Stimulated activated CD8-positive, alpha-beta memory T cell treated with anti-CD3 and anti-CD28 coated beads, Interleukin-4, amount 100 ng/mL, for 1 hour (primary cell): ENCODE data around the gene MTFR2.

Experiments used
- DNase-seq, 2 donors: peaks; one replicate each; pipeline ENCODE4 v3.0.0-alpha.2; 2020; ENCODE audit warnings: low read depth in 2 of 2, low spot score in 1 of 2

Gene MTFR2

DNA sequence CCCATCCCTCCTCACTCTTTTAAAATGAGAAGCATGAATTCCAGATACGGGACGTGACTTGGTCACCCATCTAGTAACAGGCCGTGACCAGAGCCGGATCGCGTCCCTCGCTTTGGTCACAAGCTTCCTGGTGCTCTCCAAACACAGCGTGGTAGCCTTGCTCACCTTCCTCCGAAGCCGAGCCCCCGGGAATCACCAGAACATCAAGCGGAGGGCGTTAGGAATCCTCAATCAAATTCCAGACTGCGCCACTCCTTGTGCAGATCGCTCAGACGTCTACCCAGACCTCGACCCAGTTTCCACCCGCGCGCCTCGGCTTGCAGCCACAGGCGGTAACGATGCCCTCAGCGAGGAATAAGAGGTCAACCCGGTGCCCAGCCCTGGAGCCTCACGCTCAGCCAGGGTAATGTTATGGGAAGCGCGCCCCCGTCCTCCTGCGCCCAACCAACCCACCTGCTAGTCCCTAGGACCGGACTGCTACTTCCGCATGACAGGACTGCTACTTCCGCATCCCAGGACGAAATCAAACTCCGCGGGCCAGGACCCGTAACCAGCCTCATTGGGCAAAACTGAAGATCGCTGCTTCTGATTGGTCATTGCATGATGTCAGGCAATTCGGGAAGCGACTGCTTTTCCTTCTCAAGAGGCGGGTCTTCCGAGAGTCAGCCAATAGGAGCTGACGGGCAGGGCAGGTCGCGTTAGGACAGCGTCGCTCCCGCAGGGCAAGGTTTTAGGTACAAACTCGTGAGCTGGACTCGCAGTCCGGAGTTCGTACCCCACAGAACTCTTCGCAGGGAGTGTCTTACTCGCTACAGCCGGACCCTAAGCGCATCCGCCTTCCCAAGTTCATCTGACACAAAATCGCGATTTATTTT lies at the start of gene MTFR2:
Gene MTFR2 (minus strand): TSS at position 501 of the 875 bp plus-strand sequence. CDS start 1,212 bp downstream, outside the sequence.
- peak; percentile 63 to 82 for DNase-seq

DNA sequence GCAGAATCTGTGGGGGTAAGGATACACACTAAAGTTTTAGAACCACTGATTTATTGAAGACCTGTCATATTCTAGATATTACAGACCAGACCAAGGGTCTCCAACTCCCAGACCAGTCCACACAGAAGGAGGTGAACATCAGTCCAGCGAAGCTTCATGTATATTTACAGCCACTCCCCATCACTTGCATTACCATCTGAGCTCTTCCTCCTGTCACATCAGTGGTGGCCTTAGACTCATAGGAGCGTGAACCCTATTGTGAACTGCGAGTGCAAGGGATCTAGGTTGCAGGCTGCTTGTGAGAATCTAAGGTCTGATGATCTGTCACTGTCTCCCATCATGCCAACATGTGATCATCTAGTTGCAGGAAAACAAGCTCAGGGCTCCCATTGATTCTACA lies 44.5 kb upstream of the MTFR2 start:
- no peak for DNase-seq

DNA sequence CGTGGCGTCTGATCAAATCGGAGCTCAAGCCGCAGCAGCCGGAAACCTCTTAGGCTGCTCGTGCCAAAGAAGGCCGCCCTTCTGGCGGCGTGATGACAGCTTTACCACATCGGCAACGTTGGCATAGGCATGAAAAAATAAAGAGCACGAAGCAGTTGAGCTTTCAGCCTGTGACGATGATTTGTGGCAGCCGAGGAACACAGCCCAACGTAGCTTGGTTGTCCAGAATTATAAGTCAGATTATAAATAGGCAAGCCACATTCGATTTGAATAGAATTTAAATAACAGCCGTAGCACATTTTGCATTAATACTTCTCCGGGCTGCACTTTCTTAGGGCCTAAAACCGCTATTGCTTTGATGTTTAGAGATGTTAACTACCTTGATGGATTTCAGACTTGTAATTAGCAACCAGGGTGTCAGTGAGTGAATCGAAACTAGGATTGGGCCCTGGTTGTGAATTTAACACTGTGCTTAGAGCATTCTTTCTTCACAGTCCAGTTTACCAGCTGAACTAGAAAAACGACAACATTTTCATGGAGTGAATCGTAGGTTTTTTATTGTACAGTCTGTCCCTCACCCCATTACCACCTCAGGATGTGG lies 40.4 kb upstream of the MTFR2 start:
- DNase-seq: peak; percentile 53 to 67

DNA sequence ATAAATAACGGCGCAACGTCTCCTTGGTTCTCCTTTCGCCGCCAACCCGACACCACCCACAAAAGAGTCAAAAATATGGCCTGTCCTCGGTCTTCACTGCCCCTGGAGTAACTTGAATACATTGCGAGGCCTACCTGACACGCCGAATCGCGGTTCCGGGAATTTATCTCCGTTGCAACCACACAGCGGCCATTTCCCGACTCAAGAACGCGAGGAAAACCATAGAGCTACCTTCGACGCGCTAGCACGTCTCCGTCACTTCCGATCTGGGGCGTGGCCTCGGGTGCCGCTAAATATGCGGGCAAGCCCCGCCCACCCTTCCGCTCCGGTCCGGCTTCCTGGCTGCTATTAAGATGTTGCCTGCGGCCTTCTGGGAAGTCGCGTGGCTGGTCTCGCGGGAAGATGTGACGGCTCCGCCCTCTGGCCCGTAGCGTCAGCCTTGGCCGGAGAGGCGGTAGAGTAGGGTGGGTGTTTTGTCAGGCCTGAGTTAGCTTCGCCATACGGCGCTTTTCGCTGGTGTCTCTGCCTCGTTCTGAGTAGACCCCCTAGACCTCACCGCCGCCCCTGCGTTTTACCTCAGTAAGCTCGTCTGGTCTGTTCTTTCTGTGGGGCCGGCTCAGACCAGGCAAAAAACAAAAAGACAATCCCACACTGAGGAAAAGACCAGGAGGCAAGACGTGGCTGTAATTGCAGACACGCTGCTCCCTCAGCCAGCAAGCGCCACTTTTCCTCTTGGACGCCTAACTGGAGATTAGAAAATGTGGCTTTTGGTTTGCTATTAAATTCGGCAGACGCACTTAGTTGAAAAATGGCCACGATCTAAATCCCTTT lies 39.7 kb upstream of the MTFR2 start, which contains the start of gene BCLAF1:
Gene BCLAF1 (minus strand): TSS at position 268 of the 831 bp plus-strand sequence. CDS start 9,980 bp downstream, outside the sequence.
- peak; percentile 97 to 99 for DNase-seq

DNA sequence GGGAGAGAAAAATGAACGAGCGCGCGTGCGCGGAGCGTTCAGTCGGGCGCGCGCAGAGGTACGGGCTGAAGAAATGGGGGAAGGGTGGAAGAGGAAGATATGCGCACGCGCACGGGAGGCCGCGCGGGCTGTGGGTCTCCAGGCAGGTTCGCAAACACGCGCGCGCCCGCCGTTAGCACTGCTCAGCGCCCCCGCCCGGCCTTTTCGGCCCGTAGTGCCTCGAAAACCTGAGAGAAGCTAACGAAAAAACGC lies 39.1 kb upstream of the MTFR2 start:
- DNase-seq: peak; percentile 87 to 89

DNA sequence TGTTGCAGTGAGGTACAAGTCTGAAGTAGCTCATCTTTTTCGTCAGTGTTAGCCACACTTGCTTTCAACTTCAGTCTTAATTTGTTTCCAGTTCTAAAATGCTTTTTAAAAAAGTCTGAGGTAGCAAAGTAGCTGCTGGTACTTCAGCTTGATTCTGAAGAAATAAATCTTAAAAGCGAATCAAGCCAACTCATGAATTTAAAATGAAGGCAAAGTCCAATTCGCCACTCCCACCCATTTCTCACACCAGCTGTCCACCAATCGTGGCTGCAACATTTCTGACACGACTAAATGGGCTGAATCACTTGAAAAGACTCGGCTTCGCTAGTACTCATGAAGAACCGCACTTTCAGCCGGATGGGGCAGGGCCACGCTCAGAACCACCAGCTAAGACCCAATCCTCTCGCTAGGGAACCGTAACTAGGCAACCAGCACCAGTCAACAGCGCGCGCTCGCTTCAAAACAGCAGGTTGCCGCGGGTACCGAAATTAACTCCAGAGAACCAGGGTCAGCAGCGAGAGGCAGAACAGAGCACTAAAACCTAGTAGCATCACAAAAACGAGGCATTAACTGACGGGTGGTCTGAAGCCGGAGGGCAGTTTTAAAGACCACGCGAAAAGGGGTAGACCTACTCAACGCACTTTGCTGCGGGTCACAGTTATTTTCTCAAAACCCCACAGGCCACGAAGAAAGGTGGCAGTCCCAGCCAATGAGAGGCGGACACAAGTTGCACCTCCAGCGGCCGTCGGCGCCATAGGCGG lies 38.6 kb upstream of the MTFR2 start:
- DNase-seq: peak; percentile 76 to 84

DNA sequence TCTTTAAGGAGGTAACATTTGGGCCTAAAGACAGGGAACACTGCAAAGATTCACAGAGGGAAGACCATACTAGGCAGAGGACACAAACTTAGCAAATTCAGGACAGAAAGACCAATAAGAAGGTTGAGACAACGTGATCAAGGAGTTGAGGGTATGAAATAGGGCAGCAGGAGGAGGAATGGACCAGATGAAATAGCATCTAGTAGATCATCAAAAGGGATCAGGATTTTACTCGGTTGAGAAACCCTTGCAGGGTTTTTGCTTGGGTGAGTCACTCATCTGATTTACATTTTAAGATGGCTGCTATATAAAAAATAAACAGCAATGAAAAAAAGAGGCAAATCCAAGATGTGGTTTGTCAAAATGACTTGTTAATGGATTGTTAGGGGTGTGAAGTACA lies 34.8 kb upstream of the MTFR2 start:
- no peak for DNase-seq

DNA sequence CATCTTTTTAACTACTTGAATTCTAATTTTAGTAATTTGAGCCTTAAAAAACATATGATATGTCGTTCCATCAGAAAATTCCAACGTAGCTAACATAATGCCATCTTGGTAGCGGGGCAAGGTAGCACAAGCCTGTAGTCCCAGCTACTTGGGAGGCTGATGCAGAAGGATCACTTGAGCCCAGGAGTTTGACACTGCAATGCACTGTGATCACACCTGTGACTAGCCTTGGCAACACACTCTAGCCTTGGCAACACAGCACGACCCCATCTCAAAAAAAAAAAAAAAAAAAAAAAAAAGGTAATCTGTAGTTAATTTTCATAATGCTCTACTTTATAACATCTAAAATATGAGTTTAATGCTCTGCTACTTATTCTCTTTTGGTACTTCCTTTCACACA lies 32.8 kb upstream of the MTFR2 start:
- DNase-seq: no peak

DNA sequence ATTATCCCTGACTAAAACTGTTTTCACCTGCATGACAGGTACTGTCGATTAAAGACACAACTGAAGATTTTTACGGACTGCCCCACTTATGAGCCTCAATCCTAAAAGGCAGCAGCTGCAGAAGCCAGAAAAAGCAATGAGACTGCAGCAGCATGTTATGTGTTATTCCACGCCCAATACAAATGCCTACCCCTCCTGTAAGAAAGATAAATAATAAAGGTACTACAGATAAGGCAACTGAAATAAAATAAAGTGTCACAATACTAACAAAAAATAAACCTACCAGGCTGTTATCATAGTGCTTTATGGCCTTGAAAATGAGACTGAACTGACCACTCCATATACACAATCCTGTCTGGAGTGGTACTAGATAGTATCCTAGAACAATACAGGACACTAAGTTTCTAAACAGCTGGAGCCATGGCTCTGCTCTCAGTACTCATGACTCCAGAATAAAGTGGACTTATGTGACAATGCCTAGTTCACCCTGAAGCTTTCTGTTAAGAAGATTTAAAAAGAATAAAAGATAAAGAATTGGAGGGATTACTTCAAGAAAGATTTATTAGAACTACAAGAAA lies 30.0 kb upstream of the MTFR2 start:
- no peak for DNase-seq

DNA sequence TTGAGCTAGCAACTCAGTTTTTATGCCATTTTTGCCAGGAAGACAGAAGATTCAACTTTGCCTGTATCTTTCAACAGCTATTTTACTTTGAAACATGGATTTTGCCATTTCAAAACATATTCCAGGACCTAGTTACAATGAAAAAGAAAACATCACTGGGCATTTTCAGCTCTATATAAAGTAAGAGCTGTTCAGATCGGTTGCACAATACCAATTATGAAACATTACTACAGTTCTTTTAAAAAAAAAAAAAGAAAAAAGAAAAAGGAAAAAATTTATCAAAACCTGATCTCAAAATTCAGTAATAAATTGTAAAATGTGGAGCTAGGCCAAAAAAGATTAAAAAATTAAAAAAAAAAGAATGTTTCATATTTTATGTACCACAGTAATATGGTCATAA lies 24.0 kb upstream of the MTFR2 start:
- DNase-seq: no peak

DNA sequence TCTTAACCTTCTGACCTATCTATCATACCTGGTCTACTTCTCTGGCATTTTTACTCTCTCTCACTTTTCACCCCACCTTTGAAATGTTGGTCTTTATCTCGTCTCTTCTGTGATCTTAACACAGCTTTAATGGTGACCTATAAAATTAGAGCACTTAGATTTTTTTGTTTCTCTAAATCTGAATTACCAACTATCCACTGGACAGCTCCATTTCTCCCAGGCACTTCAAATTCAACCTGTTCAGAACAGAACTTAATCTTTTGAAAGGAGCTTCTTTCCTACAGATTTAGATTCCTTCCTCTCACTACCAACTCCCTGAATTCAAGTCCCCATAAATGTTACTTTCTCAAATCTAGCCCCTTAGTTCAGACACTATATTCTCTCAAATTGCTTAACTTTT lies 15.0 kb upstream of the MTFR2 start:
- no peak for DNase-seq

DNA sequence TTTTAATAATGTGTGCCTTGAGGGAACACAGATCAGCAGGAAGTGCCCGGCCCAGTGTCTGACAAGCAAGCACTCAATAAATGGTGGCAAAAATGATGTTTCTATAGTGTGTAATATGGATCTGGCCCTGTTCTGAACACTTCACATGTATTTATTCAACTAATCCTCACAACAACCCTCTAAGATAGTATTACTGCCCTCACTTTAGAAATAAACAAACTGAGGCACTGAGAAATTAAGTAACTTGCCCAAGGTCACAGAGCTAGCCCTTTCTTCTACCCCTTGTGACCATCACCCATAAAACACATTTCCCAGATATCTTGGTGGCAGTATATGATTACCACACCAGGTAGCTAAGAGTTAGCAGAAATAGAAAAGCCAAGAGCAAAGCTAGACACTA lies 12.8 kb upstream of the MTFR2 start:
- no peak for DNase-seq

DNA sequence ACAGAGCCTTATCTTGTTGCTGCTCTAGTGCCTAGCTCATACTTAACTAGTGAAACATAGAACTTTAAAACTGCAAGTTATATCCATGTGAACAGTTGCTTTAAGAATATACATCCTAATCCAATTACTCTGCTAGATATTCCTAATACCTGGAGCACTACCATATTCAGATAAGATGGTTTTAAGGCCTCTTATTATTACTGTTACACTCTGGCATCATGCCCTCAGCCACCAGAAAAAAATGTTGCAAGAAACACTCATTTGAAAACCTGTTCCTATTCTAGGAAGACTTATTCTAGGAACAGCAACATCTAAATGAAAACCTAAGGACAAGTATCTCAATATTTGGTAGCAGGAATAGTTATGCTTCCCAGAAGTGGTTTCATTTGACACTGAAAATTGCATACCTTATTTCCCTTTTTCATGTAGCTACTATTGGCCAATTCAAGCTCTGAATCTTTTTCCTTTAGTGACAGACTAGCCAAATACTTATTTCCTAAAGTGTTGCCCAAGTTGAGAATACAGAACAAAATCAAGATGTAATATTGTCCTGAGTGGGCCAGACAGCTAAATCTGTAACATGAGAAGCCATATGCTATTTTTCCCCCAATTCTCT lies 4.8 kb upstream of the MTFR2 start:
- DNase-seq: no peak

DNA sequence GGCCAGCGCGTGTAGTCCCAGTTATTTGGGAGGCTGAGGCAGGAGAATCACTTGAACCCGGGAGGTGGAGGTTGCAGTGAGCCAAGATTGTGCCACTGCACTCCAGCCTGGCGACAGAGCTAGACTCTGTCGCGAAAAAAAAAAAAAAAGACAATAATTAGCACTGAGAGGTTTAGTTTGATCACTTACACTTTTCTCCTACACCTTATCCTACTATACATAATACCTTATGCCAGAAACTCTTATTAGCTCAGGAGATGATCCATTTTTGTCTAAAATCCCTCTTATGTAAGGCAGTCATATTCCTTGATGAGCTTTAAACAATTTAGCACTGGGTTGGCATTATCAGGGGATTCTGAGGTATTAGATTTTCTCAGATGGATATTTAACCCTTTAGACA lies 3.6 kb upstream of the MTFR2 start:
- no peak for DNase-seq

DNA sequence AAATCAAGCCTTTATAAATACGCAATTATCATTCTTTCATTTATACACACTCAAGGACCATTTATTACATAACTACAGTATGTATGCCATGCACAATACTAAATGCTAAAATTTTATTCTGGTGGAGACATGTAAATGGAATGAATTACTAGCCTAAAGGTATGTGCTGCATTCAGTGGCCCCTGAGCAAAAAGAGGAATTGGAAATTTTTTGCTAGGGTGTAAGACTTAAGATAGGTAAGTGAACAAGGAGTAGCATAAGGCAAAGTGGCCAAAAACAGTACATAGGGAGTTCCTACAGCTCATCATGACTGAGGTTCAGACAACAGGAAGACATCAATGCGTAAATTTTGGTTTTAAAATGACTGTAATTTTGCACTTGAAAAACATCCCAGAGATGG lies 2.3 kb upstream of the MTFR2 start:
- no peak for DNase-seq

DNA sequence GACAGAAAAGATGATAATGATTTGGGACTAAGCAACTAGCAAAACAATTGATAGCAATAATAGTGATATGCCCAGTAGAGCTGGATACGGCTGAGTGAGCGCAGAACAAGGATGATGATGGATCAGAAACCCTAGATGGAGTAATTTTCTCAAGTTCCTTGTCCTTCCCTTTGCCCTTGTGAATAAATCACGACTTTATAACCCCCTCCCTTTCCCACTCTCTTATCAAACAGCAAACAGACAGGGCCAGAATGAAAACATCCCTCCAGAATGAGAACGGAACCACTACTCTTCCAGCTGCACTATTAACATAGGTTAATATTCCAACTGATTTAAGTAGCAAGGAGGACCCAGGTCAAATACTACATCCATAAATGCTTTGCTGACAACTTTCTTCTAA lies 1.3 kb upstream of the MTFR2 start:
- DNase-seq: no peak

DNA sequence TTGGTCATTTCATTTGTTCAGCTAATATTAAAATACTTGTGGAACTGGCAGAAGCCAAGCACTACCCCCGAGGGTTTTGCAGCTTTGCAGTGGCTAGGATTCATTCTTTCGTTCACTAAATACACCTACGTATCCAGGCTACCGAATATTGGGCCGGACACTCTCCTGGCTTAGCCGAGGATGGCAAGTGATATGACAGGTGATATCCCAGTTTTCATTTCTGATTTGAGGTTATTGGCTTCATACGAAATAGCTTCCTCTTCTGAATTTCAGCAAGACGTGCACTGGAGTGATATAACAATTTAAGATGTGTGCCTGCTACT lies 536 bp upstream of the MTFR2 start:
- no peak for DNase-seq

DNA sequence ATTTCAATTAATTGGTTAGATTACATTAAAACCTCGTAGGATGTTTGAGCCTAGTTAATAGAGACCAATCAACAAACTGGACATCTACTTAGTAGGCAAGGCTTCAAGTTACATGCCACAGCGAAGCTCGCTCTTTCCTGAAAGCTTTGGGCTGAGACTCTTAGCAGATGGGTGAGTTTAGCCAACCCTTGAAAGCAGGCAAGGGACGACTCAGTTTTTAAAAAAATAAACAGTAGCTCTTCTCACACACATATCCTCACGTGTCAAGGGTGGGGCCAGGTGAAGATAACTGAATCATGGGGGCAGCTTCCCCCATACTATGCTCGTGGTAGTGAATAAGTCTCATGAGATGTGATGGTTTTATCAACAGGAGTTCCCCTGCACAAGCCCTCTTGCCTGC lies 775 bp downstream of the MTFR2 start:
- no peak for DNase-seq

DNA sequence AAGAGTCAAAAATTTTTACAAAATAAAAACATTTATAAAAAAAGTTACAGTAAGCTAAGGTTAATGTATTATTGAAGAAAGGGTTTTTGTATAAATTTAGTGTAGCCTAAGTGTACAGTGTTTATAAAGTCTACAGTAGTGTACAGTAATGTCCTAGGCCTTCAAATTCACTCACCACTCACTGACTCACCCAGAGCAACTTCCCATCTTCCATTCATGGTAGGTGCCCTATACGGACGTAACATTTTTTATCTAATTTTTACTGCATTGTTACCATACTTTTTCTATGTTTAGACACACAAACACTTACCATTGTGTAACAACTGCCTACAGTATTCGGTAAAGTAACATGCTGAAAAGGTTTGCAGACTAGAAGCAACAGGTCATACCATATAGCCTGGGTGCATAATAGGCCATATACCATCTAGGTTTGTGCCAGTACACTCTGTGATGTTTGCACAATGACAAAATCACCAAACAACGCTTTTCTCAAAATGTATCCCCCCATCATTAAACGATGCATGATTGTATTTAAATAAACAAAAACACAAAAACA lies 6.0 kb downstream of the MTFR2 start:
- no peak for DNase-seq
